Suprapubic skin (tissue), 4 donors: ENCODE data around the gene TRAPPC10. TPM values are rescaled to one million over a fixed set of nuclear protein-coding genes. Genes with fewer than 3 reads are reported as not detected.
A peak's percentile ranks its signal among the peaks of the same experiment; 100 is the strongest.

Experiments used
- DNase-seq, 2 donors: peaks; one replicate each; pipeline ENCODE4 v3.0.0-alpha.2; 2019; ENCODE audit warnings: low spot score in 2 of 2
- H3K27ac ChIP-seq: fragments of 200-600 bp; sonication (generic); one replicate; pipeline ENCODE4 v1.5.1; 2019
- H3K27me3 ChIP-seq: fragments of 200-600 bp; sonication (generic); one replicate; pipeline ENCODE4 v1.5.1; 2019
- H3K36me3 ChIP-seq: fragments of 200-600 bp; sonication (generic); one replicate; pipeline ENCODE4 v1.5.1; 2019
- H3K4me1 ChIP-seq: fragments of 200-600 bp; sonication (generic); one replicate; pipeline ENCODE4 v1.5.1; 2019
- H3K4me3 ChIP-seq: fragments of 200-600 bp; sonication (generic); one replicate; pipeline ENCODE4 v1.5.1; 2019; ENCODE audit warnings: mild to moderate bottlenecking
- H3K9me3 ChIP-seq: fragments of 200-600 bp; sonication (generic); one replicate; pipeline ENCODE4 v1.5.1; 2019
- EP300 ChIP-seq: sonication (generic); formaldehyde crosslinking; IDR thresholded peaks from one replicate; pipeline ENCODE4 v1.6.1; 2017; ENCODE audit warnings: antibody characterized with exemption
- POLR2A ChIP-seq, 2 donors: fragments of 450-650 bp; IDR thresholded peaks; one replicate each; pipeline ENCODE4 v1.6.1; 2017; ENCODE audit warnings: antibody characterized with exemption in 2 of 2, mild to moderate bottlenecking in 2 of 2, moderate library complexity in 2 of 2
- POLR2AphosphoS5 ChIP-seq, 3 donors: sonication (generic); formaldehyde crosslinking; IDR thresholded peaks; one replicate each; pipeline ENCODE4 v1.6.1; 2017; ENCODE audit warnings: antibody characterized with exemption in 3 of 3
- WGBS: methylation state at CpG from one replicate; pipeline ENCODE4 v1.1.5; 2018; 5-methylcytosine and 5-hydroxymethylcytosine counted together
- total RNA-seq, 4 donors: library from RNA; depleted of rRNA; stranded (reverse); fragments of >200 nt; gene quantifications; one replicate each; pipeline ENCODE4 v1.1.0, GENCODE V29; 2016
- TF ChIP-seq, protein P1 (sequence below), 2 donors: fragments of 200-600 bp in 1 of 2; fragments of 450-650 bp in 1 of 2; sonication (generic) in 1 of 2; IDR thresholded peaks; one replicate each; pipeline ENCODE4 v1.5.1; 2016 to 2019; ENCODE audit warnings: antibody characterized with exemption in 2 of 2, mild to moderate bottlenecking in 1 of 2, moderate library complexity in 1 of 2

Gene TRAPPC10
- total RNA-seq, 4 donors from 2014 or later: 31.0 to 51.8 (median 43.0) TPM

- DNase-seq: peak; percentile 40 to 67
- H3K36me3 ChIP-seq: peaks cover 85% of the 10 kb centered on the region
- peak overlapping the region; percentile 35 for H3K27ac ChIP-seq
- H3K27me3 ChIP-seq: no peaks in the 10 kb centered on the region
- H3K4me3 ChIP-seq: no peak overlapping the region
- peaks cover 24% of the 10 kb centered on the region for H3K4me1 ChIP-seq
- WGBS: 77% methylated on average over 7 of the region's 7 CpGs
- TF ChIP-seq POLR2A (IDR thresholded peaks at IDR 0.05) (no peak), EP300 (no peak), POLR2AphosphoS5 (IDR thresholded peaks at IDR 0.05) (no peak)
- TF ChIP-seq, protein P1, sequence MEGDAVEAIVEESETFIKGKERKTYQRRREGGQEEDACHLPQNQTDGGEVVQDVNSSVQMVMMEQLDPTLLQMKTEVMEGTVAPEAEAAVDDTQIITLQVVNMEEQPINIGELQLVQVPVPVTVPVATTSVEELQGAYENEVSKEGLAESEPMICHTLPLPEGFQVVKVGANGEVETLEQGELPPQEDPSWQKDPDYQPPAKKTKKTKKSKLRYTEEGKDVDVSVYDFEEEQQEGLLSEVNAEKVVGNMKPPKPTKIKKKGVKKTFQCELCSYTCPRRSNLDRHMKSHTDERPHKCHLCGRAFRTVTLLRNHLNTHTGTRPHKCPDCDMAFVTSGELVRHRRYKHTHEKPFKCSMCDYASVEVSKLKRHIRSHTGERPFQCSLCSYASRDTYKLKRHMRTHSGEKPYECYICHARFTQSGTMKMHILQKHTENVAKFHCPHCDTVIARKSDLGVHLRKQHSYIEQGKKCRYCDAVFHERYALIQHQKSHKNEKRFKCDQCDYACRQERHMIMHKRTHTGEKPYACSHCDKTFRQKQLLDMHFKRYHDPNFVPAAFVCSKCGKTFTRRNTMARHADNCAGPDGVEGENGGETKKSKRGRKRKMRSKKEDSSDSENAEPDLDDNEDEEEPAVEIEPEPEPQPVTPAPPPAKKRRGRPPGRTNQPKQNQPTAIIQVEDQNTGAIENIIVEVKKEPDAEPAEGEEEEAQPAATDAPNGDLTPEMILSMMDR (IDR thresholded peaks at IDR 0.05): no peak
- H3K9me3 ChIP-seq: no peaks in the 10 kb centered on the region
Observed at GRCh38 chr21:44084496-44085241, 72.6 kb downstream of the TRAPPC10 start.

DNA sequence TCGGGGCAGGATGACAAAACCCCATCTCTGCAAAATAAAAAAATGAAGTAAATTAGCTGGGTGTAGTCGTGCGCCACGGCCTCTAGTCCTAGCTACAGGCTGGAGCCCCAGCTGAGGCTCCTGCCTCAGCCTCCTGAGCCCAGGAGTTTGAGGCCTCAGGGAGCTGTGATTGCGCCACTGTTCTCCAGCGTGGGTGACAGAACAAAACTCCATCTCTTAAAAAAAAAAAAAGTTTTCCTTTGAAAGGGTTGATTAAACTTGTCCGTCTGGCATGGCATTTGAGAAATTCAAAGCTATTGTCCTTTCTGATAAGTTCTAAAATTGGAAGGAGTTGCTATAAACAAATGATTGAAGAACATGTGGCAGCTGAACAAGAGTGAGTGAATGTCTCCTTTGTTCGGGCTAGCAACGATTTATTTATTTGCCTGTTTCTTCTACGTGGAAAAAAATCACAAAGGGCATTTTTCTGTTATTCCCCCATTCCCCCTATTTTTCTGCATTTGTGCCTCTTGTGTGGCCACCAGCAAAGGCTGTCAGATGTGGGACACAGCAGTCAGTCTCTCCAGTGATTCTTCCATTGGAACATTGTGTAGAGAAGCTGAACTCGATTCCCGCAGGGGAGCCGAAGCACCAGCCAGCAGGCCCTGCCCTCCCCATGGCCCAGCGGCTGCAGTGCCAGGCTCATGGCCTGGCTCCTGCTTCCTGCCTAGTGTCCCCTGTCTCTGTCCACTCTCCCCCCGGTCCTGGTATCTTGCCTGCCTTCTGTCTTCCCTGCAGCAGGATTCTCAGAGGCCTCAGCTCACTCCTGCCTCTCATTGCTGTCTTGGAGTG, 73.6 kb downstream of the TRAPPC10 start:
- H3K9me3 ChIP-seq: no peaks in the 10 kb centered on the region

DNA sequence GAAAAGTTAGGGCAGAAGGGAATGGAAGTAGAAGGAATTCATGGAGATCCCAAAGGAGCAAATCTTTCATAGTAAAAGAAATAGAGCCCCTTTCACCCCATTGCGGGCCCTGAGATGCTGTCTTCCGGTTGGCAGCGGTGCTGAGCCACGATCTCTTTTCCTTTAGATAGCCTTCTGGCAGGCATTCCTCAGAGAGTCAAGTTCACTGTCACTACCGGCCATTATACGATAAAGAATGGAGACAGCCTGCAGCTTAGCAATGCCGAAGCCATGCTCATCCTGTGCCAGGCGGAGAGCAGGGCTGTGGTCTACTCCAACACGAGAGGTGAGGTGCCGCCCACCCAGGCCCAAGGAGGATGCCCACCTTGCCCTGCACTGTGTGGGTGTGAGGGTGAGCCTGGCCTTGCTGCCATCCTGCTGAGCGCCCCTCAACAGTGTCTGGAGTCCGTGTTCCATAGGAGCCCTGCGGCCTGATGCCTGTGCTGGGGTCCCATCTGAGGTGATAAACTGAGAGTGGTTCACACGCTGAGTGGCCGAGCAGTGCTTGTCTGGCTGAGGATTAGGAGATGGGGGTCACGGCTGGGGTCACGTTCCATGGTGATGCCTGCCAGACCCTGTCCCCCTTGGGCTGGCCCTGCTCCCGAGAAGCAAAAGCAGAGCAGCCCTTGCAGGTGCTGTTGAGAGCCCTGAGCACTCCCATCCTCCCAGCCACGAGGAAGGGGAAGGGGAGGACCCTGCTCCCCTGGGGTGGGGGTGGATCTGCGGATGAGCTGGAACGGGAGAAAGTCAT, 74.7 kb downstream of the TRAPPC10 start:
- WGBS: 90% methylated on average over 13 of the region's 21 CpGs
- H3K36me3 ChIP-seq: peaks cover 87% of the 10 kb centered on the region
- TF ChIP-seq, protein P1 (IDR thresholded peaks at IDR 0.05): no peak
- no peak for TF ChIP-seq POLR2AphosphoS5 (IDR thresholded peaks at IDR 0.05)
- TF ChIP-seq EP300: no peak
- TF ChIP-seq POLR2A (IDR thresholded peaks at IDR 0.05): no peak
- peaks cover 24% of the 10 kb centered on the region for H3K4me1 ChIP-seq
- DNase-seq: peak; percentile 54 to 77
- peak overlapping the region; percentile 31 for H3K27ac ChIP-seq
- H3K4me3 ChIP-seq: no peak overlapping the region
- H3K27me3 ChIP-seq: no peaks in the 10 kb centered on the region
- H3K9me3 ChIP-seq: no peaks in the 10 kb centered on the region

More for the DNA sequence above, 73.6 kb downstream of the TRAPPC10 start:
- H3K27ac ChIP-seq: peak overlapping the region; percentile 35
- DNase-seq: peak; percentile 24 to 60
- TF ChIP-seq EP300 (no peak), POLR2A (IDR thresholded peaks at IDR 0.05) (no peak), POLR2AphosphoS5 (IDR thresholded peaks at IDR 0.05) (no peak)
- TF ChIP-seq, protein P1 (IDR thresholded peaks at IDR 0.05): no peak
- H3K36me3 ChIP-seq: peaks cover 87% of the 10 kb centered on the region
- 62% methylated on average over 15 of the region's 15 CpGs for WGBS
- H3K4me1 ChIP-seq: peaks cover 24% of the 10 kb centered on the region
- H3K4me3 ChIP-seq: no peak overlapping the region
- no peaks in the 10 kb centered on the region for H3K27me3 ChIP-seq

GRCh38 chr21:44087426-44088400, 75.6 kb downstream of the TRAPPC10 start:
- no peak overlapping the region for H3K4me3 ChIP-seq
- H3K27me3 ChIP-seq: no peaks in the 10 kb centered on the region
- WGBS: 93% methylated on average over 23 of the region's 33 CpGs
- peaks cover 87% of the 10 kb centered on the region for H3K36me3 ChIP-seq
- TF ChIP-seq, protein P1 (IDR thresholded peaks at IDR 0.05): no peak
- TF ChIP-seq EP300: no peak
- TF ChIP-seq POLR2A (IDR thresholded peaks at IDR 0.05): no peak
- TF ChIP-seq POLR2AphosphoS5 (IDR thresholded peaks at IDR 0.05): no peak
- H3K4me1 ChIP-seq: peaks cover 22% of the 10 kb centered on the region
- H3K27ac ChIP-seq: no peak overlapping the region
- no peaks in the 10 kb centered on the region for H3K9me3 ChIP-seq
- DNase-seq: peak; percentile 59 to 81
